ENCODE data around the gene C16orf90. TPM values are rescaled to one million over a fixed set of nuclear protein-coding genes. Genes with fewer than 3 reads are reported as not detected.

Gene C16orf90
- total and polyA plus RNA-seq, 2 experiments from 2014 or later: not detected

DNA sequence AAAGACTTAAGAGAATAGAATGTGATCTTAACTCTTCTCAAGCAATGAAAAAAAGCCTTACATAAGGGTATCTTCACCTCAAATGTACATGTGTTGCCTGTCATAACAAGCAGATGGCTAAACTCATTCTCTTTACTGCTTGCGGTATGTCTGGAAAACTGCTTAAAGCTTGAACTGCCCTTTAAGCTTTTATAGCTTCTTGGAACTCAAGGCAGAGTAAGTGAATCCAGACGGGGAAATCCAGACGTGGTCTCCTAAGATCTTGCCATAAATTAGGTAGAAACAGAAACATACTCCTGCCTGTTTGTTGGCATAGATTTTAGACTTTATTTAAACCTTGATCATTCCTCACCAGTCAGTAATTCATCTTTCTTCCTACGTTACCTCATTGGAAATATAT lies 25.1 kb upstream of the C16orf90 start:
- no peaks in the 10 kb centered on the region for H3K9me2 ChIP-seq (replicated peaks; ENCODE audit: insufficient read depth)
- 44% methylated on average over 4 of the region's 4 CpGs for WGBS (ENCODE audit: low lambda C conversion rate, missing lambda C conversion rate)
- H3K4me1 ChIP-seq (ENCODE audit: insufficient read depth): peaks cover 11% of the 10 kb centered on the region
- TF ChIP-seq EZH2 (IDR thresholded peaks at IDR 0.05; ENCODE audit: borderline replicate concordance): no peak
- TF ChIP-seq, protein P1, sequence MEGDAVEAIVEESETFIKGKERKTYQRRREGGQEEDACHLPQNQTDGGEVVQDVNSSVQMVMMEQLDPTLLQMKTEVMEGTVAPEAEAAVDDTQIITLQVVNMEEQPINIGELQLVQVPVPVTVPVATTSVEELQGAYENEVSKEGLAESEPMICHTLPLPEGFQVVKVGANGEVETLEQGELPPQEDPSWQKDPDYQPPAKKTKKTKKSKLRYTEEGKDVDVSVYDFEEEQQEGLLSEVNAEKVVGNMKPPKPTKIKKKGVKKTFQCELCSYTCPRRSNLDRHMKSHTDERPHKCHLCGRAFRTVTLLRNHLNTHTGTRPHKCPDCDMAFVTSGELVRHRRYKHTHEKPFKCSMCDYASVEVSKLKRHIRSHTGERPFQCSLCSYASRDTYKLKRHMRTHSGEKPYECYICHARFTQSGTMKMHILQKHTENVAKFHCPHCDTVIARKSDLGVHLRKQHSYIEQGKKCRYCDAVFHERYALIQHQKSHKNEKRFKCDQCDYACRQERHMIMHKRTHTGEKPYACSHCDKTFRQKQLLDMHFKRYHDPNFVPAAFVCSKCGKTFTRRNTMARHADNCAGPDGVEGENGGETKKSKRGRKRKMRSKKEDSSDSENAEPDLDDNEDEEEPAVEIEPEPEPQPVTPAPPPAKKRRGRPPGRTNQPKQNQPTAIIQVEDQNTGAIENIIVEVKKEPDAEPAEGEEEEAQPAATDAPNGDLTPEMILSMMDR (IDR thresholded peaks at IDR 0.05; ENCODE audit: poor library complexity): no peak
- TF ChIP-seq EZH2phosphoT487 (IDR thresholded peaks at IDR 0.05; ENCODE audit: low read depth, severe bottlenecking, unreplicated experiment): no peak
- H3K79me2 ChIP-seq: no peaks in the 10 kb centered on the region
- H3K27ac ChIP-seq: peak overlapping the region; percentile 90
- no peak overlapping the region for H3K4me3 ChIP-seq
- H3K9me3 ChIP-seq (ENCODE audit: low read depth): no peaks in the 10 kb centered on the region
- no peaks in the 10 kb centered on the region for H3K36me3 ChIP-seq (replicated peaks; ENCODE audit: insufficient read depth, low read depth)
- peak overlapping the region; percentile 68 for H3K4me2 ChIP-seq
- H3K27me3 ChIP-seq: no peaks in the 10 kb centered on the region
- no peaks in the 10 kb centered on the region for H4K20me1 ChIP-seq (ENCODE audit: insufficient read depth, poor library complexity, severe bottlenecking)
- no peak overlapping the region for H2AFZ ChIP-seq
- DNase-seq (ENCODE audit: low spot score): peak; percentile 68

DNA sequence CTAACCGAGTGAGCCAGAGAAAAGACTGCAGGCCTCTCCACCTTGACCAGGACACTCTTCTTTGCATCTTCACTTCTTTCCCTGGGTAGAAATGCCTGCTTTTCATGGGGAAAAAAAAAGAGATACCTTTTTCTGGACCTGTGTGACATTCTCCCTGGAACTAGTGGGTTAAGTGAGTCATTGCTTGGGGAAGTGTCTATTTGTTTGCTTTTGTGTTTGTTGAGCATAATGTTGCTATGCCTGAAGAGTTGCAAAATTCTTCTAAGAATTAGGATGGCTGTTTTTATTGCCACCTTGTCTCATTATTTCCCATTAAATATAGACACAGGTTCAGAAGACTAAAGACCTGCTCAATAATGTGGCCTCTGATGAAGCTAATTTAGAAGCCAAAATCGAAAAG lies 24.3 kb upstream of the C16orf90 start:
- Histone ChIP-seq H3K4me3 (no peak overlapping the region), H3K9me2 (replicated peaks; ENCODE audit: insufficient read depth) (no peaks in the 10 kb centered on the region), H3K36me3 (replicated peaks; ENCODE audit: insufficient read depth, low read depth) (no peaks in the 10 kb centered on the region), H3K27ac (peak overlapping the region; percentile 90), H2AFZ (no peak overlapping the region), H3K9me3 (ENCODE audit: low read depth) (no peaks in the 10 kb centered on the region), H3K4me1 (ENCODE audit: insufficient read depth) (peaks cover 11% of the 10 kb centered on the region), H4K20me1 (ENCODE audit: insufficient read depth, poor library complexity, severe bottlenecking) (no peaks in the 10 kb centered on the region), H3K4me2 (no peak overlapping the region), H3K79me2 (no peaks in the 10 kb centered on the region), H3K27me3 (no peaks in the 10 kb centered on the region)
- TF ChIP-seq EZH2 (IDR thresholded peaks at IDR 0.05; ENCODE audit: borderline replicate concordance) (no peak), EZH2phosphoT487 (IDR thresholded peaks at IDR 0.05; ENCODE audit: low read depth, severe bottlenecking, unreplicated experiment) (no peak)
- TF ChIP-seq, protein P1 (IDR thresholded peaks at IDR 0.05; ENCODE audit: poor library complexity): no peak
- 94% methylated on average over 2 of the region's 2 CpGs for WGBS (ENCODE audit: low lambda C conversion rate, missing lambda C conversion rate)
- no peak for DNase-seq (ENCODE audit: low spot score)

DNA sequence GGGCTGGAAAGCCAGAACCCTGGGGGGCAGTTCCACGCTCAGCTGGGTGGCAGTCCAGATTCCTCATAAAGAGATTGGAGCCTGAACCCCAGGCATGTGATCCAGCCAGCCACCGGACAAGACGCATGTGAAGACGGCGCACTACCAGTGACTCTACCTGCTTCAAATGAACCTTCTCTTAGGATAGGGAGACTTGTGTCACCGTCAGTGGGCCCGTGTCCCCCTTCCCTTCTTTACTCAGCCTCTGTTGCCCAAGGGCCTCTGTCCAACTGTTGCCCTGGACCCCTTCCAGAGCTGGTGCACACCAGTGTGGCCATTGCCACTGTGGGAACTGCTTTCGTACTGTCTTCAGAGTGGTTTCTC lies 23.7 kb upstream of the C16orf90 start:
- no peak overlapping the region for H3K4me2 ChIP-seq
- 98% methylated on average over 8 of the region's 8 CpGs for WGBS (ENCODE audit: low lambda C conversion rate, missing lambda C conversion rate)

More for the DNA sequence above, 23.7 kb upstream of the C16orf90 start:
- H3K27me3 ChIP-seq: no peaks in the 10 kb centered on the region
- no peak for DNase-seq (ENCODE audit: low spot score)
- no peak overlapping the region for H3K4me3 ChIP-seq
- H3K9me3 ChIP-seq (ENCODE audit: low read depth): no peaks in the 10 kb centered on the region
- H2AFZ ChIP-seq: no peak overlapping the region
- TF ChIP-seq EZH2phosphoT487 (IDR thresholded peaks at IDR 0.05; ENCODE audit: low read depth, severe bottlenecking, unreplicated experiment) (no peak), EZH2 (IDR thresholded peaks at IDR 0.05; ENCODE audit: borderline replicate concordance) (no peak)
- TF ChIP-seq, protein P1 (IDR thresholded peaks at IDR 0.05; ENCODE audit: poor library complexity): no peak
- peaks cover 11% of the 10 kb centered on the region for H3K4me1 ChIP-seq (ENCODE audit: insufficient read depth)
- H3K27ac ChIP-seq: peak overlapping the region; percentile 90
- no peaks in the 10 kb centered on the region for H3K9me2 ChIP-seq (replicated peaks; ENCODE audit: insufficient read depth)
- H4K20me1 ChIP-seq (ENCODE audit: insufficient read depth, poor library complexity, severe bottlenecking): no peaks in the 10 kb centered on the region
- no peaks in the 10 kb centered on the region for H3K36me3 ChIP-seq (replicated peaks; ENCODE audit: insufficient read depth, low read depth)
- no peaks in the 10 kb centered on the region for H3K79me2 ChIP-seq
